Activated B cell treated with CpG ODN at 0.5 μM for 24 hours (primary cell): ENCODE data around the gene KLK7. TPM values are rescaled to one million over a fixed set of nuclear protein-coding genes. Genes with fewer than 3 reads are reported as not detected.

Experiments
- ATAC-seq: fragments of 200-7000 bp; cut with Tn5 transposase; one replicate; pipeline ENCODE4 v1.10.0; 2021; ENCODE audit warnings: low read depth, mild to moderate bottlenecking, moderate library complexity
- CTCF ChIA-PET: fragments of 350-600 bp; sonication (Branson Sonifier 250); formaldehyde crosslinking; loops from one replicate; lab custom pipeline; 2021; ENCODE audit warnings: antibody characterized with exemption; lab: Charles Lee
- POLR2A ChIA-PET: fragments of 350-600 bp; sonication (Branson Sonifier 250); formaldehyde crosslinking; loops from one replicate; lab custom pipeline; 2021; ENCODE audit warnings: antibody characterized with exemption; lab: Charles Lee
- DNase-seq: peaks from one replicate; pipeline ENCODE4 v3.0.0; 2022
- H3K27ac Mint-ChIP-seq: one replicate; pipeline ENCODE4 v1.8.0; 2020; ENCODE audit warnings: mixed read lengths
- H3K27me3 Mint-ChIP-seq: one replicate; pipeline ENCODE4 v1.8.0; 2021; ENCODE audit warnings: mixed read lengths
- H3K36me3 Mint-ChIP-seq: one replicate; pipeline ENCODE4 v1.8.0; 2021; ENCODE audit warnings: low read depth, mixed read lengths
- H3K4me1 Mint-ChIP-seq: one replicate; pipeline ENCODE4 v1.8.0; 2021; ENCODE audit warnings: mixed read lengths
- H3K4me3 Mint-ChIP-seq: one replicate; pipeline ENCODE4 v1.8.0; 2020; ENCODE audit warnings: mild to moderate bottlenecking, mixed read lengths
- H3K9me3 Mint-ChIP-seq: one replicate; pipeline ENCODE4 v1.8.0; 2020; ENCODE audit warnings: mixed read lengths
- CTCF ChIP-seq: fragments of 200-600 bp; IDR thresholded peaks from one replicate; pipeline ENCODE4 v1.8.0; 2022; ENCODE audit warnings: antibody characterized with exemption, mild to moderate bottlenecking
- intact Hi-C: fragments of 100-400 bp; cut with micrococcal nuclease; formaldehyde crosslinking; loops from one replicate; pipeline ENCODE4 v1.15.1; 2024
- total RNA-seq: library from RNA; stranded (reverse); gene quantifications from 2 replicates; pipeline ENCODE4 v1.2.3, GENCODE V29; 2022

Gene KLK7
- total RNA-seq, 1 donor from 2014 or later = not detected

- peaks cover 48% of the 10 kb centered on the region for H3K27me3 Mint-ChIP-seq
- ATAC-seq = no peak
- H3K9me3 Mint-ChIP-seq = no peaks in the 10 kb centered on the region
- intact Hi-C loops = no loop called here
- TF ChIP-seq CTCF = no peak
- no peak overlapping the region for H3K4me3 Mint-ChIP-seq
- POLR2A ChIA-PET = interaction anchor here (0.7 kb wide), 1 partner anchor 656 kb away, joined by 3 read pairs; no protein-coding TSS in a partner anchor
- DNase-seq = no peak
- no peaks in the 10 kb centered on the region for H3K36me3 Mint-ChIP-seq
- H3K4me1 Mint-ChIP-seq = peaks cover 10% of the 10 kb centered on the region
- H3K27ac Mint-ChIP-seq = no peak overlapping the region
- CTCF ChIA-PET = no interaction called here
These were observed 30.5 kb upstream of the KLK7 start for GRCh38 chr19:51014242-51014641.

GRCh38 chr19:51012661-51013190 lies 29.0 kb upstream of the KLK7 start:
- H3K36me3 Mint-ChIP-seq = no peaks in the 10 kb centered on the region
- no peak for TF ChIP-seq CTCF
- no peak overlapping the region for H3K4me3 Mint-ChIP-seq
- peaks cover 6% of the 10 kb centered on the region for H3K4me1 Mint-ChIP-seq
- ChIA-PET POLR2A (no interaction called here), CTCF (no interaction called here)
- intact Hi-C loops = no loop called here
- H3K27ac Mint-ChIP-seq = no peak overlapping the region
- DNase-seq (no peak), ATAC-seq (no peak)
- peaks cover 43% of the 10 kb centered on the region for H3K27me3 Mint-ChIP-seq
- H3K9me3 Mint-ChIP-seq = no peaks in the 10 kb centered on the region

GRCh38 chr19:51010066-51010795 lies 26.5 kb upstream of the KLK7 start:
- ChIA-PET CTCF (no interaction called here), POLR2A (no interaction called here)
- intact Hi-C loops = no loop called here
- Mint-ChIP-seq H3K9me3 (no peaks in the 10 kb centered on the region), H3K27ac (no peak overlapping the region), H3K36me3 (no peaks in the 10 kb centered on the region), H3K4me3 (no peak overlapping the region), H3K4me1 (no peaks in the 10 kb centered on the region), H3K27me3 (peaks cover 24% of the 10 kb centered on the region)
- ATAC-seq (no peak), DNase-seq (no peak)
- no peak for TF ChIP-seq CTCF

- Mint-ChIP-seq H3K27ac (no peak overlapping the region), H3K4me1 (no peaks in the 10 kb centered on the region), H3K36me3 (no peaks in the 10 kb centered on the region), H3K4me3 (no peak overlapping the region), H3K9me3 (no peaks in the 10 kb centered on the region), H3K27me3 (peaks cover 17% of the 10 kb centered on the region)
- CTCF ChIA-PET = no interaction called here
- intact Hi-C loops = no loop called here
- DNase-seq (no peak), ATAC-seq (no peak)
- no peak for TF ChIP-seq CTCF
- POLR2A ChIA-PET = no interaction called here
These were observed 25.6 kb upstream of the KLK7 start for GRCh38 chr19:51009061-51009891.

- no peak for ATAC-seq
- intact Hi-C loops = no loop called here
- CTCF ChIA-PET = no interaction called here
- POLR2A ChIA-PET = no interaction called here
- Mint-ChIP-seq H3K9me3 (no peaks in the 10 kb centered on the region), H3K27ac (no peak overlapping the region), H3K36me3 (no peaks in the 10 kb centered on the region), H3K4me1 (no peaks in the 10 kb centered on the region), H3K27me3 (peaks cover 9% of the 10 kb centered on the region), H3K4me3 (no peak overlapping the region)
- no peak for TF ChIP-seq CTCF
- DNase-seq = no peak
These were observed 23.8 kb upstream of the KLK7 start for GRCh38 chr19:51007488-51007887.
